Activated naive CD4-positive, alpha-beta T cell treated with anti-CD3 and anti-CD28 coated beads, Interleukin-2, amount 10 ng/mL, durations not matched to agents 7 days and 5 days (primary cell): Measurements from ENCODE around the gene IRGQ.

Experiments
- CTCF ChIA-PET: fragments of 350-600 bp; sonication (Branson Sonifier 250); formaldehyde crosslinking; loops from one replicate; lab custom pipeline; 2021; ENCODE audit warnings: antibody characterized with exemption; lab: Charles Lee
- DNase-seq: peaks from one replicate; pipeline ENCODE4 v3.0.0-alpha.2; 2020
- H3K27ac Mint-ChIP-seq: one replicate; pipeline ENCODE4 v1.8.0; 2021; ENCODE audit warnings: mild to moderate bottlenecking, moderate library complexity, mixed read lengths
- H3K27me3 Mint-ChIP-seq: one replicate; pipeline ENCODE4 v1.8.0; 2021; ENCODE audit warnings: mild to moderate bottlenecking, mixed read lengths
- H3K36me3 Mint-ChIP-seq: one replicate; pipeline ENCODE4 v1.8.0; 2021; ENCODE audit warnings: mixed read lengths
- H3K4me1 Mint-ChIP-seq: one replicate; pipeline ENCODE4 v1.8.0; 2021; ENCODE audit warnings: mixed read lengths
- H3K4me3 Mint-ChIP-seq: one replicate; pipeline ENCODE4 v1.8.0; 2021; ENCODE audit warnings: mild to moderate bottlenecking, moderate library complexity, mixed read lengths
- H3K9me3 Mint-ChIP-seq: one replicate; pipeline ENCODE4 v1.8.0; 2021; ENCODE audit warnings: mixed read lengths

Gene IRGQ

GRCh38 chr19:43545981-43546380 lies 50.0 kb downstream of the IRGQ start:
- H3K27me3 Mint-ChIP-seq = no peaks in the 10 kb centered on the region
- H3K4me1 Mint-ChIP-seq = no peaks in the 10 kb centered on the region
- H3K36me3 Mint-ChIP-seq = peaks cover 41% of the 10 kb centered on the region
- no peak for DNase-seq
- H3K27ac Mint-ChIP-seq = no peak overlapping the region
- CTCF ChIA-PET = no interaction called here
- H3K9me3 Mint-ChIP-seq = no peaks in the 10 kb centered on the region
- no peak overlapping the region for H3K4me3 Mint-ChIP-seq

- no peaks in the 10 kb centered on the region for H3K9me3 Mint-ChIP-seq
- no peaks in the 10 kb centered on the region for H3K4me1 Mint-ChIP-seq
- no peak for DNase-seq
- H3K27me3 Mint-ChIP-seq = no peaks in the 10 kb centered on the region
- CTCF ChIA-PET = interaction anchor here (5.4 kb wide), 1 partner anchor 10 kb away, joined by 16 read pairs; no protein-coding TSS in a partner anchor
- H3K36me3 Mint-ChIP-seq = peaks cover 41% of the 10 kb centered on the region
- no peak overlapping the region for H3K27ac Mint-ChIP-seq
- H3K4me3 Mint-ChIP-seq = no peak overlapping the region
Measured at GRCh38 chr19:43545276-43545675, 50.7 kb downstream of the IRGQ start.

GRCh38 chr19:43544077-43544476 lies 51.9 kb downstream of the IRGQ start:
- no peaks in the 10 kb centered on the region for H3K4me1 Mint-ChIP-seq
- no peak overlapping the region for H3K27ac Mint-ChIP-seq
- DNase-seq = no peak
- peaks cover 3% of the 10 kb centered on the region for H3K9me3 Mint-ChIP-seq
- peaks cover 47% of the 10 kb centered on the region for H3K36me3 Mint-ChIP-seq
- CTCF ChIA-PET = interaction anchor here (0.6 to 5.4 kb wide), 2 partner anchors 9 to 11 kb away, joined by 3 to 16 read pairs; no protein-coding TSS in a partner anchor
- no peak overlapping the region for H3K4me3 Mint-ChIP-seq
- no peaks in the 10 kb centered on the region for H3K27me3 Mint-ChIP-seq

- peaks cover 59% of the 10 kb centered on the region for H3K36me3 Mint-ChIP-seq
- H3K27me3 Mint-ChIP-seq = no peaks in the 10 kb centered on the region
- no peaks in the 10 kb centered on the region for H3K4me1 Mint-ChIP-seq
- peaks cover 10% of the 10 kb centered on the region for H3K9me3 Mint-ChIP-seq
- DNase-seq = no peak
- no peak overlapping the region for H3K27ac Mint-ChIP-seq
- CTCF ChIA-PET = interaction anchor here (5.4 kb wide), 1 partner anchor 13 kb away, joined by 16 read pairs; no protein-coding TSS in a partner anchor
- no peak overlapping the region for H3K4me3 Mint-ChIP-seq
Measured at GRCh38 chr19:43541920-43542650, 53.8 kb downstream of the IRGQ start.

GRCh38 chr19:43540381-43540780 lies 55.6 kb downstream of the IRGQ start:
- H3K4me3 Mint-ChIP-seq = no peak overlapping the region
- DNase-seq = no peak
- H3K36me3 Mint-ChIP-seq = peaks cover 63% of the 10 kb centered on the region
- peaks cover 1% of the 10 kb centered on the region for H3K4me1 Mint-ChIP-seq
- CTCF ChIA-PET = interaction anchor here (1.0 to 5.4 kb wide), 2 partner anchors 15 to 77 kb away, joined by 3 to 16 read pairs; no protein-coding TSS in a partner anchor
- no peak overlapping the region for H3K27ac Mint-ChIP-seq
- H3K27me3 Mint-ChIP-seq = no peaks in the 10 kb centered on the region
- H3K9me3 Mint-ChIP-seq = peaks cover 10% of the 10 kb centered on the region

DNA sequence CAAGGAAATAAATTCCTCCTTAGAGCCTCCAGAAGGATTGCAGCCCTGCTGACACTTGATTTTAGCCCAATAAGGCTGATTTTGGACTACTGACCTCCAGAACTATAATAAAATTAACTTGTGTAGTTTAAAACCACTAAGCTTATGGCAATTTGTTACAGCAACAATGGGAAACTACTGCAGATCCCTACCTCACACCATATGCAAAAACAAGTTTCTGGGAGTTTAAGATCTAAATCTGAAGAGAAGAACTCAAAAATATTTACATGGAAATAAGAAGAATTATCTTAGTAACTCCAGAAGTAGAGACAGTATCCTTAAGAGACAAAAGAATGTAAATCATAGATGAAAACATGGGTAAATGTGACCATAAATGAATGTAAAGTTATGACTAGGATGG lies 57.0 kb downstream of the IRGQ start:
- peaks cover 57% of the 10 kb centered on the region for H3K36me3 Mint-ChIP-seq
- CTCF ChIA-PET = interaction anchor here (1.6 to 2.2 kb wide), 2 partner anchors 19 to 56 kb away, joined by 4 to 10 read pairs; no protein-coding TSS in a partner anchor
- H3K4me3 Mint-ChIP-seq = no peak overlapping the region
- no peaks in the 10 kb centered on the region for H3K27me3 Mint-ChIP-seq
- H3K9me3 Mint-ChIP-seq = peaks cover 10% of the 10 kb centered on the region
- H3K27ac Mint-ChIP-seq = no peak overlapping the region
- H3K4me1 Mint-ChIP-seq = peaks cover 7% of the 10 kb centered on the region
- no peak for DNase-seq

DNA sequence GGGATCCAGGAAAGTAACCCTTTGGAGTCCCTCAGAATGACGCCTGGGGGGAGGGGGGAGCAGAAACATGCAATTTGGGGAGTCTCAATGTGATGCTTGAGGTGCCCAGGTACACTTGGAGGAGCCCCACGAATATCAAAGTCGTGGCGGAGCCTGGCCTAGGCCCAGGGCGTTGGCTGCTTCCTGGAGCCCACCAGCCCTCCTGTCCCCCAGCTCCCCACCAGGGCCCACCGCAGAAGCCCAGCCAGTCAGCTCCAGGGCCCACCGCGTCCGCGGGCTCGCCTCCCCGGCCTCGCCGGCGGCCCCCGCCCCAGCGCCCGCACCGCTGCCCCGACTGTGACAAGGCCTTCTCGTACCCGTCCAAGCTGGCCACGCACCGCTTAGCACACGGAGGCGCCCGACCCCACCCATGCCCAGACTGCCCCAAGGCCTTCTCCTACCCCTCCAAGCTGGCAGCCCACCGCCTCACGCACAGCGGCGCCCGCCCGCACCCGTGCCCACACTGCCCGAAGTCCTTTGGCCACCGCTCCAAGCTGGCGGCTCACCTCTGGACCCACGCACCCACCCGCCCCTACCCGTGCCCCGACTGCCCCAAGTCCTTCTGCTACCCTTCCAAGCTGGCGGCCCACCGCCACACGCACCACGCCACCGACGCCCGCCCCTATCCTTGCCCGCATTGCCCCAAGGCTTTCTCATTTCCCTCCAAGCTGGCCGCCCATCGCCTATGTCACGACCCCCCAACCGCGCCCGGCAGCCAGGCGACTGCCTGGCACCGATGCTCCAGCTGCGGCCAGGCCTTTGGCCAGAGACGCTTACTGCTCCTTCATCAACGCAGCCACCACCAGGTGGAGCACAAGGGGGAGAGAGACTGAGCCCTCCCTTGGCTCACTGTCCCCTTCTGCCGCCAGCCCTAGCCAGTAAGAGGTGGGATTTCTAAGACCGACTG lies 60.8 kb downstream of the IRGQ start:
- H3K4me3 Mint-ChIP-seq = peak overlapping the region; percentile 39

More for the DNA sequence above, 60.8 kb downstream of the IRGQ start:
- peak; percentile 46 for DNase-seq
- peaks cover 33% of the 10 kb centered on the region for H3K36me3 Mint-ChIP-seq
- no peaks in the 10 kb centered on the region for H3K27me3 Mint-ChIP-seq
- peak overlapping the region; percentile 19 for H3K27ac Mint-ChIP-seq
- H3K4me1 Mint-ChIP-seq = peaks cover 25% of the 10 kb centered on the region
- CTCF ChIA-PET = interaction anchor here (0.9 to 4.1 kb wide), 8 partner anchors 10 to 133 kb away, joined by 3 to 29 read pairs (median 4); partner anchors contain the start of genes IRGQ and ZNF576
- H3K9me3 Mint-ChIP-seq = peaks cover 10% of the 10 kb centered on the region
